NT2/D1 (cell line): ENCODE data around the gene EFCAB6.

Experiments used
- YY1 ChIP-seq: IDR thresholded peaks from 2 replicates; pipeline ENCODE4 v1.6.1; 2011; ENCODE audit not compliant: insufficient read length, insufficient read depth
- ZNF274 ChIP-seq: IDR thresholded peaks from 2 replicates; pipeline ENCODE4 v1.6.1; 2011; ENCODE audit warnings: mild to moderate bottlenecking, low read depth, low read length

DNA sequence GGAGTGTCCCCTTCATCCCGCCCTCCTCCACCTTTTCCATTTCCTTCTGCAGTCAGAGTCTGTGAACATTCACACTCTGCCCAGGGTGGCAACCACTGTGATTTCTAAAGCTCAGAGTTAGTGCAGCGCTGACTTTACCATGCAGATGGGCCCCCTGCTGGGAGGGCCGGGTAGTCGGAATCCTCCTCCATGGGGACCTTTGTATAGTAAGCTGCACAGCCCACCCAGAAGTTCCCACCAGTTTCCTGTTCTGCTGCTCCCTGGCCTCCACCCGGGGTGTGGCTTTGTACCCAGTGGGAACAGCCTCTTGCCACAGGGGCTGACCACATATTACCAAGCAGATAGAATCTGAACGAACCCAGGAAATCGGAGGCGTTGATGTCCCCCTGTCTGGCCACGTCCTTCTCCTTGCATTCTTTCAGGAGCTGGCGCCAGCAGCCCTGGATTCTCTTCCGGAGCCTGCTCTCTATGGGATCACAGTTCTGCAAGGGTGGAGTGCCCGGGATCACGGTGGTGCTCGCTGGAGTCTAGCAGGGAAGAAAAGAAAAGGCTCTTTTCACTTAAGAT, 275.0 kb downstream of the EFCAB6 start:
- TF ChIP-seq ZNF274, result no peak
- TF ChIP-seq YY1, result no peak
